ENCODE results near the gene CRYBB3.
A peak's percentile ranks its signal among the peaks of the same experiment; 100 is the strongest.
"Not testable (repeated sequence)": the region's sequence is repeated elsewhere in the genome, so short reads cannot be mapped to it uniquely, and the experiment has no call there.

The CRYBB3 gene

DNA sequence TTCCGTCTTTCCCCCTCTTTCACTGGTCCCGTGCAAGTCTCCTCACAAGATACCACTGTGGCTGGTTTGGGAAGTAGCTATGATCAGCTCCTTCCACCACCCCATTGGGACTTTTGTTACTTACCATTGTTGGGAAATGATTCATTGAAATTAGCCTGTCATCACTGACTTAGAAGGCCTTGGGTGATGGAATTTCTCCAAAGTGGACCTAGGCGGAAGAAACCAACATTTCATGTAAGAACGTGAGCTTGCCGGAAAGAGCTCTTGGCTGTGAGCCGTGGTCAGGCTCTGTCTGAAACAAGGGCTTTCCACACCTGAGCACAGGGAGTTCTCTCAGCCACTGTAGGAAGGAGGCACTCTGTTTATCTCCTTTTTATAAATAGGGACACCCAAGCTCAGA lies 23.5 kb upstream of the CRYBB3 start:
- DNase-seq = no peak

DNA sequence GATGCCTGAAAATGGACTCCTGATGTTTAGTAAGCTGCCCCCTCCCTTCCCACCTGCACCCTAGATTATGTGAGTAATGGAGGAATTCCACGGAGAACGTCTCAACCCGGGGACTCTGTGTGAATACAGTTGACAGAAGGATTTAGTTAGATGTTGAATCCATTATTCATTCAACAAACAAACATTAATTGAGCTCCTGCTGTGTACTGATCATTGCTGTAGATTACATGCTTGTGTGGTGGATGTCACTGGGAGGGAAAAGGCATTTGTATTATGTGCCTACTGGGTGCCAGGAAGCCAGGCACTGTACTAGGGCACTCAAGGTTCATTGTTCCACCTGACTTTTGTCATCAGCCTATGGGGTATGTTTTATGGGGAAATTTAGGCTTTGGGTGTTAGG lies 22.9 kb upstream of the CRYBB3 start:
- DNase-seq = no peak

DNA sequence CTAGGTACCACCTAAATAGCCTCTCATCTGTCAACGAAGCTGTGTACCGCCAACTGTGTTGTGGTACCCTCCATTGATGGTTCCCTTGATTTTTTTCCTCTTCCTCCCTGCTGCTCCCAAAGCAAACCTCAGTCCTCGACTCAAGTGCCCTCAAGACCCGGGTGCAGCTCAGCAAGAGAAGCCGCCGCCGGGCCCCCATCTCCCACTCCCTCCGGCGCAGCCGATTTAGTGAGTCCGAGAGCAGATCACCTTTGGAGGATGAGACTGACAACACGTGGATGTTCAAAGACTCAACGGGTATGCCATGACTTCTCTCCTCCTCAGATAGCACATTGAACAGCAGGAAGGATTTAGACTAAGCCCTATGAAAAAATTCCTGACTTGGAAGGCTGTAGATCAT lies 22.4 kb upstream of the CRYBB3 start:
- DNase-seq = no peak

DNA sequence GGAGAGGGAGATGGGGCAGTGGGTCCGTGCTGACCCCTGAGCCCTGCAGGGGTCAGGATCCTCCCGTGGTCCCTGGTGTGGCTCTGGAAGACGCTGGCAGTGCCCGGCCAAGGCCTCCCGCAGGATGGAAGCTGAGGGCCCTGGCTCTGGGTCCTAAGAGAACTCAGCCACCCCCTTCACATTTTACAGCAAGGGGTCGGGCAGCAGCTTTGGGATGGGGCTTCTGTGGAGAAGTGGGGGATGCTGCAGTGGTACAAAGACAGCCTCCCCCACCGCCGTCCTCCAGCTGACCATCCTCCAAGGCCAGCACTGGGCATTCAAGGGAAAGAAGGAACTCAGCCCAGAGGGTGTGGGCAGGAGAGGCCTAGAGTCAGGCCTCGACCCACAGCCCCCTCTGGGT lies 21.8 kb upstream of the CRYBB3 start:
- DNase-seq = no peak

DNA sequence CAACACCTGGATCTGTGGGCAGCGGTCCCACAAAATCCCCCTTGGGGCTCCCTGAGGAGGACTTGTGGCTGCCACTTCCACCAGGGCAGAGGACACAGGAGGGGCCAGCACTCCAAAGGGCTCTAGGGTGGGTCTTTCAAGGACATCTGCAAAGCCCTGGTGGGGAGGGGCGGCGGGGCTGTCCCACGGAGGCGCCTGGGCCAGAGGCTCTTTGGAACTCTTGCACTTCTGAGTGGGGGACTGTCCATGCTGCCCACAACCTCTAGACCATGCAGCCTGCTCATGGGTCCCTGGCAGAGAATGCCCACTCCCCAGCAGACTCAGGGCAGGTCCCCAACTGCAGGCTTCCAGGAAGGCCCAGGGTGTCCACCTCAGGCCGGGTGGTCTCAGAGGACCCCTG lies 21.3 kb upstream of the CRYBB3 start:
- DNase-seq = not testable (repeated sequence)

DNA sequence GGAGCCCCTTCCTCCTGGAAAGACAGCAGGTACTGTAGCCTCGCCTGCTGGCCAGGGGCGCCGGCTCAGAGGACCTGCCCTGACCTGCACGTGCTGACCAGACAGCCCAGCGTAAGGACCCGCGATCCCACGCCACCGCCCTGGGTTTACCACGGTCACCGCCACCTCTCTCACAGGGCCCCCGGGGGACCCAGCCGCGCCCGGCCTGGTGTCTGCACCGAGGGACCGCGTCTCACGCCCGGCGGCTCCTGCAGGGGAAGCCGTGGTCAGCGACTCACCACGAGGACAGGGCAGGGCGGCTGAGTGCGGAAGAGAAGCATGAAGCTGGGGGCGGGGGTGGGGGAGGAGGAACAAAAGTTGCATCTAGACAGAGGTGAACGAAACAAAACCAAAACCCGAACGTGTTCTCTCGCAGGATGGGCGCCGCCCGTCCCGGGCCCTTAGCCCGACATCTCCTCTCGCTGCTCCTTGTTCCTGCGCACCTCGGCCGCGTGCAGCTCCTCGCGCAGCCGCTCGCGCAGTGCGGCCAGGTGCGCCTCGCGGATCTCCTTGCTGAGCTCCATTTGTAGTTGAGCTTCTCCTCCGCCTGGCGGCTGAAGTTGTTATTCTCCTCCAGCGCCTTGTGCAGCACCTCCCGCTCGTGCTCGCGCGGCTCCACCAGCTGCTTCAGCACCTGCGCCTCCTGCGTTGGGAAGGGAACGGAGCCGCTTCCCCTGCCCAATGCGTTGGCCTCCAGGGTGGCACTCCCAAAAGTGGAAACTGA lies 20.6 kb upstream of the CRYBB3 start:
- not testable (repeated sequence) for DNase-seq

DNA sequence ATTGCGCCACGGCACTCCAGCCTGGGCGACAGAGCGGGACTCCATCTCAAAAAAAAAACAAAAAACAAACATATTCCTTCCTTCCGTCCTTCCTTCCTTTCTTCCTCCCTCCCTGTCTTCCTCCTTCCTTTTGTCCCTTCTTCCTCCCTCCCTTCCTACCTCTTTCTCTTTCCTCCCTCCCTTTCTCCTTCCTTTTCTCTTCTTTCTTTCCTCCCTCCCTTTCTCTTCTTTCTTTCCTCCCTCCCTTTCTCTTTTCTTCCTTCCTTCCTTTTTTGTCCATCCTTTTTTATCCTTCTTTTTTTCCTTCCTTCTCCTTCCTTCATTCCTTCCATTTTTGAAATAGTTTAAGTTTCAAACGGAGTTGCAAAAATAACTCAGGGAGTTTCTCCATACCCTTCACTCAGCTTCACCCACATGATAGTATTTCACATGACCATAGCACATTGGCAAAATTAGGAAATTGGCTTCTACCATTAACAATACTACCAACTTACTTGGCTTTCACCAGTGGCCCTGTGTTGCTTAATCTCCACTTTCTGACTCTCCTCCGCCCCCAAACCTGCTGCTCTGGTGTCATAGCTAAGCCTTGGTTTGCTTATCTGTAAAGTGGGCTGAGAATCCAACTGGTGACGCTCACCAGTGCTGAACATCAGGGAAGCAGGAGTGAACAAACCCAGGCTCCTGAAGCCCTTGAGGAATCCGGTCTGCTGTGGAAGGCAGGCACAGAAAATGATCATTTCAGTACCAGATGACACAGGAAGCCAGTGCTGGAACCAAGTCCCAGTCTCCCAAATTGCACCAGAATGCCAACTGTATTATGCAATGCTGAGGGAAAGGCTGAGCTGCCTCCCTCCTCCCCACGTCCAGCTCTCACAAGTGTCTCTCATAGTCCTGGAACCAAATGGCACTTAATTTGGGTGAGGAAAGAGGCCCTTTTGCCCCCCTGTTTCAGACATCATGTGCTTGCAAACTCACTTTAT lies 17.2 kb upstream of the CRYBB3 start:
- DNase-seq = no peak

DNA sequence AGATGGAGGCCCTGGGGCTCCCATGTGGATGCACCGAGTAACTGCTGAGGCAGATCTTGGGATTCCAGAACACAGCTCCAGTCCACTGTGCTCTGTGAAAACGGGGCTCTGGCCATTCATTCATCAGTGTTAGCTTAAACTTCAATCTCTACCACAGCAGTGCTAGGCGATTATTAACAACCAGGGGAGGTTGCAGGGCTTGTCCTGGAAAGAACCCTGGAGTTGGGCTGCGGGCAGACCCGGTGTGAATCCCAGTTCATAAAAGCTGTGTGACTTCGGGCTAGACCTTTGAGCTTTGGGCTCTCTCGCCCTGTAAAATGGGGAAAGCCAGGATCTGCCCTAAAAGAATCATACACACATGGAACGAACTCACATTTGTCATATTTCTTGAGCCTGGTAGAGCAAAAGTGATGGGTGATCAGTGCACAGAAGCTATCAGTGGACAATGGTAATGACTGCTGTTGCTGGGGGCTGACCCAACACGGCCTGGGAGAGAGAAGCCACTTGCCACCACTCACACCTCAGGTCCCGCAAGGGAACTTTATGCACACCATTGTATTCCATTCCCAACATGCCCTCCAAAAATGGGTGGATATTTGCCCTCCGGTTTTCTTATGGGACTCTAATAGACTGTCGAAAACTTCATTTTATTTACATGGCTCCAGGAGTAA lies 15.6 kb upstream of the CRYBB3 start:
- DNase-seq = no peak

DNA sequence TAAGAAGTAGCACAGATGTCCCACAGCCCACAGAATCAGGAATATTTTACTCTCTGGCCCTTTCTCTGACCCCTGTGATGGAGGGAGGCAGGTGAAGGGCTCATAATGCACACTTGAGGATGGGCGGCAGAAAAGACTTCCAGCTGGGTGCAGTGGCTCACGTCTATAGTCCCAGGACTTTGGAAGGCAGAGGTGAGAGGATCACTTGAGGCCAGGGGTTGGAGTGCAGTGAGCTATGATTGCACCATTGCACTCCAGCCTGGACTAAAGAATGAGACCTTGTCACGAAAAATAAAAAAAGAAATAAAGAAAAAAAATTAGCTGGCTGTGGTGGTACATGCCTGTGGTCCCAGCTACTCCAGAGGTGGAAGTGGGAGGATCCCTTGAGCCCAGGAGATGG lies 13.5 kb upstream of the CRYBB3 start:
- no peak for DNase-seq

DNA sequence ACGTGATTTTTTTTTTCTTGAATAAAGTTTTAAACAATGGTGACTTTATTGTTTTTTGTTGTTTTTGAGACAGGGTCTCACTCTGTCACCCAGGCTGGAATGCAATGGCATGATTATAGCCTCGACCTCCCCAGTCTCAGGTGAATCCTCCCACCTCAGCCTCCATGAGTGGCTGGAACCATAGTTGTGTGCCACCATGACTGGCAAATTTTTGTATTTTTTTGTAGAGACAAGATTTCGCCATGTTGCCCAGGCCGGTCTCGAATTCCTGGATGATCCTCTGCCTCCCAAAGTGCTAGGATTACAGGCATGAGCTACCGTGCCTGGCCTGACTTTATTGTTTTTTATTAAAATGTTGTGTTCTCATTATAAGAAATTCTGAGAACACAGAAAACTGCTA lies 12.2 kb upstream of the CRYBB3 start:
- no peak for DNase-seq

DNA sequence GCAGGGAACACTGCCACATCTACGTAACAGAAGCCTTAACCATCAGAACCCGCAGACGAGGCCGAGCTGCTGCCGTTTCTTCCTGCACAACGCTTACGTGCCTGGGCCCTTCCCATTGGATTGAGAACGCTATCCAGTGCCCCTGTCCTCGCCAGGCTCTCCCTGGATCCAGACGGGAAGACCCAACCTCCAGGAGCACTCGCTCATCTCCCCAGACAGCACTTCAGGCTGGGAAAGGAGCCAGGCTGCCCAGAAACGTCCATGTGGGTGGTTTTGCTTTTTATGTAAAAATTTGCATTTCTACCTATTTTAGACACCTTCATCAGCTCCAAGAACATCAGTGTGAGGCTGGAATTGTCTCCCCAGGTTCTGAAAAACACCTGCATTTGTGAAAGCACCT lies 7.3 kb upstream of the CRYBB3 start:
- DNase-seq = no peak

DNA sequence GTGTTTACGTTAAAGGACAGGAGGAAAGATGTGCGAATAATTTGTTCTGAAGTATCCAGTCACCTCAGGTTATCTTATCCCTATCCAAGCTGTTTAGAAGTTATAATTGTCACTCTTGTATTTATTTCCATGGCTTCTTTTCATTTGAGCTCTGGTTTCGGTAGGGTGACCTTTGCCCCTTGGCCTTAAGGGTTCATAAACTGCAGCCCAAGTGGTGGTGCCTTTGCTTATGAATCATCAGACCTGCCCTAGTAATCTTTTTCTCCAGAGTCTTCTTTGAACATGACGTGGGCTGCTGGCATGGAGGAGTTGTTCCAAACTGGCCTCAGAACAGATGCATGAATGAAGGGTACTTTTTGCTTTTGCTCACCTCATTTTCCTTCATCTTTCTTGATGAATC lies 6.5 kb upstream of the CRYBB3 start:
- no peak for DNase-seq

DNA sequence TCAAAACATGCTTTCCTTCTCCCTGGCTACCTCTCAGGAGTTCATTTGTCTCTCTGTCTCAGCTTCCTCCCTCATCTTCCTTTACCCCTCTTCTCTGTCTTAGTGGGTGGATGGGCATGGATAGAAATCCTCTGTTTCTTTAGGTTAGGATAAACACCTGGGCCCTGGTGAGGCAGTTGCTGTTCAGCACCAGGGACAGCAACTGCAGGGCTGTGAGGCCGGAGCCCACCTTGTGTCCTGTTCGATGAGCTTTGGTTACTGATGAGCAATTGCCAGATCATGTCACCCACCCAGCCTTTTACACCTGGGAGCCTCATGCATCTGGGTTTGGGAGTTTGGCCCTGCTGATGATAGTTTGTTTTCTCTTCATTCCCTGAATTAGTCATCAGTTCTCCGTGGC lies 6.1 kb upstream of the CRYBB3 start:
- no peak for DNase-seq

DNA sequence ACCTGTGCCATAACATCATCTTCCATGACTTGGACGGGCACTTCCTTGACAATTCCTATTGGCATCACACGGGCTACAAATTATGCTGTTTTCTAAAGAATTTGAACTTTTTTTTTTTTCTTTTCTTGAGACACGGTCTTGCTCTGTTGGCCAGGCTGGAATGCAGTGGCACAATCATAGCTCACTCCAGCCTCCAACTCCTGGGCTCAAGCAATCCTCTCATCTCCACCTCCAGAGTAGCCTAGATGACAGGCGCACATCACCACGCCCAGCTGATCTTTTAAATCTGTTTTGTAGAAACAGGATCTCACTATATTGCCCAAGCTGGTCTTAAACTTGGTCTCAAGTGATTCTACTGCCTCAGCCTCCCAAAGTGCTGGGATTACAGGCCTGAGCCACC lies 3.3 kb upstream of the CRYBB3 start:
- DNase-seq = no peak

DNA sequence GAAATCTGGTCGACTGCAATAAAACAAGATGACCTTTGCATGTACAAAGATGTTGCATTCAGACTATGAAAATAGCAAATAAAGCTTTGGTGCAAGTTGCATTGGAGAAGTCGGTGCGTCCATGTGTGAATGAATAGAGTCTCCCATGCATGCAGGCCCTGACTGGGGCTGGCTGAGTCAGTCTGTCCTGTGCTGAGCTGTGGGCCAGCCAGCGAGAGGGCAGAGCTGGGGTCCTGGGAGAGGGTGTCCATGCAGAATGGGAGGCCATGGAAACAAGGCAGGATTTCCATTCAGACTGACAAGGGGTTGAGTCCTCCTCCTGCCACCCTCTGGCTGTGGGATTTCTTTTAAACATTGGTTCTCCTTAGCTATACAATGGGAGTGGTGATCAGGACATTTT lies 2.3 kb upstream of the CRYBB3 start:
- DNase-seq = no peak

DNA sequence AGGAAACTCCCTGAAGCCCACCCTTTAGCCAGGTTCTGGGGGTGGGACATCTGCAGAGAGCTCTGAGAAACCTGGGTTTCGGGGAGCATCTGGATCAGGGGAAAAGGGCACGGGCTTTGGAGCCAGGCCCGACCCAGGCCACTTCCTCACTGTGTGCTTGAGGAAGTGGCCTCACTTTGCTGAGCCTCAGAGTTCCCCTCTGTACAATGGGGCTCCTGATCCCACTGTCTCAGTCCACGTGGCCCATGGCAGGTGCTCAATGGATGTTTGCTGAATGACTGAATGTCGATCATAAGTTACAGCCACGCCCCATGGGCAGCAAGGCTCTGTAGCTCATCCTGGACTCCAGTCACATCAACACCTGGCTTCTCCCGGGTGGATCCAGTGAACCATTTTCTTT lies 1.3 kb downstream of the CRYBB3 start:
- DNase-seq = no peak

DNA sequence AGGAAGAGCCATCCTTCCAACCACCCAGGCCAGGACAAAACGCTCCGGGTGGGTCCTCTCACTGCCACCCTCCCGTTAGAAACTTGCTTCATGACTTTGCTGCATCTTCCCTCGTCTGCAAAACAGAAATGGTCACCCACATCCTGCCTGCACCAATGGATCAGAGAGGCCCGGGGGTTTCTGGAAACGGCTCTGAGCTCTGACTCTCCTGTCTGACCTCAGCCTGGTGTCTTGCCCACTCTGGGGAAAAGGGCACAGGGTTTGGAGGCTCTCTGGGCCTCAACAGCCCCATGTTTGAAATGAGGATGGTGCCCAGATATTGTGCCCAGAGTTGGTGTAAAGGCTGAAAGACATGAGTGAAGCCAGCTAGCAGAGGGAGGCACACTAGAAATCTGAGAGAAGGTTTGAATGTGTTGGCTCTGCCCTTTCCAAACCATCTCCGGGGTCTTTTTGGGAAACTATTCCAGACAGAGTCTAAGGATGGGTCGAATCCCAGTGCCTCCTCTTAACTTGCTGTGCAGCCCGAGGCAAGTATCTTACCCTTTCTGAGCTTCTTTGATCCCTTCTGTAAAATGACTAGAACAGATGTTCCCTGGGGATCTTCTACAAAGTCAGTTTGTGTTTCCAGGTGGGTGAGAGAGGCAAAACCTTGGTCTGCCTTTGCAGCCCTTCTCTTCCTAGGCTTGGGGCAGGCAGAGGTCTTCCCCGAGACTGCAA lies 2.1 kb downstream of the CRYBB3 start:
- DNase-seq = no peak

DNA sequence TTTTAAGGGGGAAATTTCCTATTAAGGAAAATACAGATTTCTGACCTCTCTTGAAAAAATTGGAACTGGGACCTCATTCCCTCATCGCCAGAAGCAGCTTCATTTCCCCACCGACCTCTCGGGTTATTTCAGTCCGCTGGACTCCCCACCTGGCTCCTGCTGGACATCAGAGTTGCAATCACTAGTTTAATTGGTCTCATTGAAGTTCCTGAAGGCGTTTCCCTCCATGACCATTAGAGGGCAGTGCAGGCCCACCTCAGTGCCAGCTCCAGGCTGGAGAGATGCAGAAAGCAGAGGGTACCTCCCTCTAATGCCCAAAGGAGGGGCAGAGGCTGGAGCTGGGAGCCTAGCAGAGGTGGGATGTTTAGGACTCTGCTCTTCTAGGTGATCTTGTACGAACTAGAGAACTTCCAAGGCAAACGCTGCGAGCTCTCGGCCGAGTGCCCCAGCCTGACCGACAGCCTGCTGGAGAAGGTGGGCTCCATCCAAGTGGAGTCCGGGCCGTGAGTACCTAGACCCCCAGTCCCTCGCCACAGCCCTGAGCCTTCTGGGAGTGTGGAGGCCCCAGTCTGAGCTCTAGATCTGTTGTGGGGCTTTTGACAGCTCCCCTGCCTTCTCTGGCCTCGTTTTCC lies 2.7 kb downstream of the CRYBB3 start:
- DNase-seq = peak; percentile 66

DNA sequence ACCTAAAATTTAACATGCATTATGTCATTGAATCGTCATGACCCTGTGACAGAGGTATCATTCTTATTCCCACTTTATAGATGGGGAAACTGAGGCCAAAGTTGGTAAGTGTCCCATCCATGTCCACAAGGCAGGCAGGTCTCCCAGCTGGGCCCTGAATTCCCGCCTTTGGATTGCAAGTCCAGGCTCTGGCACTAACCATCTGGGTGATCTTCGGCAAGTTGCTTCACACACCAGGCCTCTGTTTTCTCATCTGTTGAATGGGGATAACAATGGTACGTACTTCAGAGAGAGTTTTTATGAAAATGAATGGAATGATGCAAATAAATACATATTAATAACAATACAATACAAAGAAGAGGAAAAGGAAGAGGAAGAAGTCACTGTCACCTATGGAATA lies 3.4 kb downstream of the CRYBB3 start:
- DNase-seq = no peak

DNA sequence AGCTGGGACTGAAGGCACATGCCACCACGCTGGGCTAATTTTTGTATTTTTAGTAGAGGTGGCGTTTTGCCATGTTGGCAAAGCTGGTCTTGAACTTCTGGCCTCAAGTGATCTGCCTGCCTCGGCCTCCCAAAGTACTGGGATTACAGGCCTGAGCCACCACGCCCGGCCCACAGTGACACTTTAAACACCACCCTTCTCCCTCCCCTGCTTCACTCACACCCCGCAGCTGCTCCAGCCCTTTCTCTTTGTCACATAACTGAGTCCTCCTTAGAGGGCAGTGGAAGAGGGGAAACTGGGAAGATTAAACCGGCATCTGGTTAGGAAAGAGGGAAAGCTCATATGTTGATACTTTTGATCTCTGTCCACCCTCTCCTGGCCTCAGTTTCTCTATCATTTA lies 4.9 kb downstream of the CRYBB3 start:
- DNase-seq = not testable (repeated sequence)

DNA sequence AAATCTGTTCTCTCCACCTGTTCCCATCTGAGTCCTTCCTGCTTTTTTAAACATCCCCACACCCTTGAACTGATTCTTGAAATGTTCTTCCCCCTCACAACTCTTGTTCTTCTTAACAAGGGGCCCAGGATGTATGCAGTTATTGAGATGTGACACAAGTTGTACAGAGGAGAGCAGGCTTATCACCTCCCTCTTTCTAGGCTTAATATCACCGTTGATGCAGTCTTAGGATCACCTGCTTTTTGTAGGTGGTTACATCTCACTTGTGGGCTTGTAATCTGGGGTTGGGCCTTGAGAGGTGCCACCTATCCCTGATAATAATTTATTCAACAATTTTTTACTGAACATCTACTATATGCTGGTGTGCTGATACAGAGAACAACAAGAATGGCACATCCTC lies 6.2 kb downstream of the CRYBB3 start:
- no peak for DNase-seq

DNA sequence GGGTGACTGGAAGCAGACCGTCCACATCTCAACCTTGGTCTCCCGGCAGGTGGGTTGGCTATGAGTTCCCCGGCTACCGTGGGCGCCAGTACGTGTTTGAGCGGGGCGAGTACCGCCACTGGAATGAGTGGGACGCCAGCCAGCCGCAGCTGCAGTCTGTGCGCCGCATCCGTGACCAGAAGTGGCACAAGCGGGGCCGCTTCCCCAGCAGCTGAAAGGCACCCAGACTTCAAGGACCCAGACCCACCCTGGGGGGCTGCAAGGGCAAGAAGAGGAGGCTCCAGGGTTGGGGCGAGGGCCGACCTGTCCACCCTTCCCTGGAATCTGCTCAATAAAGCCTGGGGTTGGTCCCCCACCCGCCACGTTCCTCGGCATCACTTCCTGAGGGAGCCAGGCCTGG lies 7.3 kb downstream of the CRYBB3 start:
- no peak for DNase-seq
